IMR-90 (cell line): ENCODE data around the gene ANKRD11. TPM values are rescaled to one million over a fixed set of nuclear protein-coding genes. Genes with fewer than 3 reads are reported as not detected.

Source experiments
- ATAC-seq: fragments of 200-7000 bp; cut with Tn5 transposase; 2 replicates; pipeline ENCODE4 v1.9.1; 2020; ENCODE audit warnings: low read depth, mild to moderate bottlenecking, moderate library complexity
- BruUV-seq: library from RNA; stranded (reverse); fragments of 400-500 nt; replicated peaks from 2 replicates; lab custom pipeline; 2021; lab: Mats Ljungman, UMichigan
- CTCF ChIA-PET: fragments of 300-600 bp; formaldehyde crosslinking; extraction: SDS; loops from one replicate; lab custom pipeline; 2021; ENCODE audit warnings: antibody characterized with exemption; lab: Yijun Ruan, JAX
- POLR2A ChIA-PET: fragments of 300-600 bp; sonication (Branson Sonifier 250); formaldehyde crosslinking; loops from one replicate; lab custom pipeline; 2022; ENCODE audit warnings: antibody characterized with exemption; ENCODE audit not compliant: unreplicated experiment; lab: Charles Lee
- DNase-seq: peaks from one replicate; pipeline ENCODE4 v3.0.0; 2013
- H2AFZ ChIP-seq: replicated peaks from 2 replicates; pipeline ENCODE3; 2013; ENCODE audit warnings: low read length, mild to moderate bottlenecking; ENCODE audit not compliant: poor library complexity
- H2AK5ac ChIP-seq: 2 replicates; pipeline ENCODE4 v1.6.1; 2013; ENCODE audit warnings: low read depth, low read length, inconsistent platforms
- H2AK9ac ChIP-seq: replicated peaks from 2 replicates; pipeline ENCODE3; 2013; ENCODE audit warnings: mild to moderate bottlenecking, low read depth, low read length, moderate library complexity; ENCODE audit not compliant: poor library complexity
- H2BK120ac ChIP-seq: 2 replicates; pipeline ENCODE4 v1.6.1; 2013; ENCODE audit warnings: low read depth, low read length, inconsistent platforms
- H2BK15ac ChIP-seq: 3 replicates; pipeline ENCODE4 v1.6.1; 2013; ENCODE audit warnings: low read depth, low read length, inconsistent platforms
- H2BK20ac ChIP-seq: 2 replicates; pipeline ENCODE4 v1.6.1; 2013; ENCODE audit warnings: low read depth, mild to moderate bottlenecking, inconsistent platforms, low read length, moderate library complexity
- H2BK5ac ChIP-seq: 2 replicates; pipeline ENCODE4 v1.6.1; 2013; ENCODE audit warnings: mild to moderate bottlenecking, low read depth, low read length, inconsistent platforms; ENCODE audit not compliant: poor library complexity, severe bottlenecking
- H3K14ac ChIP-seq: replicated peaks from 2 replicates; pipeline ENCODE4 v1.6.1; 2013; ENCODE audit warnings: low read depth, low read length, inconsistent platforms
- H3K18ac ChIP-seq: 2 replicates; pipeline ENCODE4 v1.6.1; 2013; ENCODE audit warnings: low read depth, low read length, control low read depth
- H3K23ac ChIP-seq: 2 replicates; pipeline ENCODE4 v1.6.1; 2013; ENCODE audit warnings: low read depth, low read length, inconsistent platforms
- H3K27ac ChIP-seq: 2 replicates; pipeline ENCODE4 v1.5.1; 2013; ENCODE audit warnings: mild to moderate bottlenecking, control low read depth, low read length; ENCODE audit not compliant: insufficient read depth
- H3K27me3 ChIP-seq: 2 replicates; pipeline ENCODE4 v1.6.1; 2013; ENCODE audit warnings: low read length; ENCODE audit not compliant: control insufficient read depth, insufficient read depth
- H3K36me3 ChIP-seq: 2 replicates; pipeline ENCODE4 v1.6.1; 2013; ENCODE audit warnings: low read length, mixed read lengths; ENCODE audit not compliant: control insufficient read depth, insufficient read depth
- H3K4ac ChIP-seq: 2 replicates; pipeline ENCODE4 v1.6.1; 2013; ENCODE audit warnings: low read depth, low read length, inconsistent platforms
- H3K4me1 ChIP-seq: 2 replicates; pipeline ENCODE4 v1.6.1; 2013; ENCODE audit warnings: low read length, mixed read lengths; ENCODE audit not compliant: control insufficient read depth, insufficient read depth
- H3K4me2 ChIP-seq: 2 replicates; pipeline ENCODE4 v1.6.1; 2013; ENCODE audit warnings: low read depth, mild to moderate bottlenecking, control low read depth, low read length, moderate library complexity
- H3K4me3 ChIP-seq: 2 replicates; pipeline ENCODE4 v1.5.1; 2013; ENCODE audit warnings: low read depth, mild to moderate bottlenecking, control low read depth, low read length, moderate library complexity; ENCODE audit not compliant: insufficient read depth
- H3K56ac ChIP-seq: 2 replicates; pipeline ENCODE4 v1.6.1; 2013; ENCODE audit warnings: low read length, inconsistent platforms; ENCODE audit not compliant: insufficient read depth; ENCODE audit errors: extremely low read depth
- H3K79me1 ChIP-seq, 2 experiments: 2 replicates each; pipeline ENCODE4 v1.6.1; 2013; ENCODE audit warnings: low read length in 2 of 2, inconsistent platforms in 1 of 2, low read depth in 1 of 2
- H3K9ac ChIP-seq: 2 replicates; pipeline ENCODE4 v1.6.1; 2013; ENCODE audit warnings: low read depth, low read length, control low read depth
- H3K9me1 ChIP-seq: 2 replicates; pipeline ENCODE4 v1.6.1; 2013; ENCODE audit warnings: low read length, inconsistent platforms; ENCODE audit not compliant: insufficient read depth
- H3K9me3 ChIP-seq: 2 replicates; pipeline ENCODE4 v1.6.1; 2013; ENCODE audit warnings: low read length; ENCODE audit not compliant: control insufficient read depth, insufficient read depth
- H4K20me1 ChIP-seq: 2 replicates; pipeline ENCODE4 v1.6.1; 2013; ENCODE audit warnings: low read length, inconsistent platforms; ENCODE audit not compliant: insufficient read depth
- H4K5ac ChIP-seq: 2 replicates; pipeline ENCODE4 v1.6.1; 2013; ENCODE audit warnings: mild to moderate bottlenecking, low read depth, low read length, control low read depth
- H4K8ac ChIP-seq, 2 experiments: 2 replicates each; pipeline ENCODE4 v1.6.1; 2013; ENCODE audit warnings: low read depth in 2 of 2, low read length in 2 of 2, control low read depth in 1 of 2, inconsistent platforms in 1 of 2
- H4K91ac ChIP-seq: 2 replicates; pipeline ENCODE4 v1.6.1; 2013; ENCODE audit warnings: low read depth, low read length, inconsistent platforms; ENCODE audit not compliant: insufficient read depth
- BHLHE40 ChIP-seq: fragments of 150-350 bp; IDR thresholded peaks from 2 replicates; pipeline ENCODE4 v1.6.1; 2016; ENCODE audit warnings: mild to moderate bottlenecking, low read depth, low read length
- CEBPB ChIP-seq: IDR thresholded peaks from 2 replicates; pipeline ENCODE4 v1.6.1; 2012; ENCODE audit warnings: low read depth, low read length, improper control_type of control experiment
- CHD1 ChIP-seq: IDR thresholded peaks from 2 replicates; pipeline ENCODE4 v1.6.1; 2012; ENCODE audit warnings: low read depth, low read length, improper control_type of control experiment
- FOS ChIP-seq: fragments of 150-350 bp; IDR thresholded peaks from 2 replicates; pipeline ENCODE4 v1.6.1; 2016; ENCODE audit warnings: low read depth, low read length
- MAFK ChIP-seq: IDR thresholded peaks from 2 replicates; pipeline ENCODE4 v1.6.1; 2012; ENCODE audit warnings: low read depth, low read length, improper control_type of control experiment
- MAZ ChIP-seq: IDR thresholded peaks from 2 replicates; pipeline ENCODE4 v1.6.1; 2012; ENCODE audit warnings: low read depth, mild to moderate bottlenecking, low read length, improper control_type of control experiment, moderate library complexity, borderline replicate concordance
- MXI1 ChIP-seq: IDR thresholded peaks from 2 replicates; pipeline ENCODE4 v1.6.1; 2012; ENCODE audit warnings: low read depth, mild to moderate bottlenecking, low read length, moderate library complexity, borderline replicate concordance
- NFE2L2 ChIP-seq: fragments of 150-350 bp; IDR thresholded peaks from 2 replicates; pipeline ENCODE4 v1.6.1; 2016; ENCODE audit warnings: low read depth, mild to moderate bottlenecking, low read length
- POLR2A ChIP-seq: IDR thresholded peaks from 2 replicates; pipeline ENCODE4 v1.6.1; 2012; ENCODE audit warnings: mild to moderate bottlenecking, low read depth, low read length
- RAD21 ChIP-seq: IDR thresholded peaks from 2 replicates; pipeline ENCODE4 v1.6.1; 2012; ENCODE audit warnings: low read length, improper control_type of control experiment
- RCOR1 ChIP-seq: IDR thresholded peaks from 2 replicates; pipeline ENCODE4 v1.6.1; 2012; ENCODE audit warnings: mild to moderate bottlenecking, low read length, improper control_type of control experiment; ENCODE audit not compliant: insufficient replicate concordance
- RFX5 ChIP-seq: IDR thresholded peaks from 2 replicates; pipeline ENCODE4 v1.8.0; 2012; ENCODE audit warnings: low read depth, mild to moderate bottlenecking, low read length, moderate library complexity
- SMC3 ChIP-seq: fragments of 150-350 bp; IDR thresholded peaks from 2 replicates; pipeline ENCODE4 v1.6.1; 2016; ENCODE audit warnings: low read depth, mild to moderate bottlenecking, antibody characterized with exemption, low read length, moderate library complexity
- WGBS, 2 experiments: methylation state at CpG; one replicate each; pipeline versions ENCODE4 v1.1.5 to v1.1.7; 2013; ENCODE audit warnings: missing lambda C conversion rate in 2 of 2; ENCODE audit not compliant: insufficient read length in 1 of 2; ENCODE audit errors: extremely low coverage in 2 of 2; 5-methylcytosine and 5-hydroxymethylcytosine counted together
- dilution Hi-C: fragments of 300-500 bp; cut with HindIII; formaldehyde crosslinking; loops from one replicate; pipeline ENCODE4 v1.14.3; 2018; ENCODE audit warnings: low sequenced_read_pairs; ENCODE audit not compliant: unreplicated experiment
- in situ Hi-C: fragments of 300-500 bp; cut with MboI; formaldehyde crosslinking; loops from 3 replicates; pipeline ENCODE4 v1.14.3; 2019; ENCODE audit warnings: low sequenced_read_pairs, inconsistent platforms, mixed read lengths
- intact Hi-C: fragments of 100-400 bp; cut with micrococcal nuclease; formaldehyde crosslinking; loops from 2 replicates; pipeline ENCODE4 v1.10.0; 2022
- polyA plus RNA-seq, 3 experiments: library from polyadenylated mRNA; depleted of rRNA; stranded (reverse); fragments of >200 nt; gene quantifications; 2 replicates each; pipeline ENCODE4 v1.2.3, GENCODE V29; 2012; ENCODE audit warnings: low replicate concordance in 1 of 3
- total RNA-seq: library from RNA; depleted of rRNA; stranded (reverse); fragments of >200 nt; gene quantifications from 2 replicates; pipeline ENCODE4 v1.2.3, GENCODE V29; 2012
- TF ChIP-seq, protein P1 (sequence below): fragments of 150-350 bp; IDR thresholded peaks from 2 replicates; pipeline ENCODE4 v1.6.1; 2017; ENCODE audit warnings: mild to moderate bottlenecking, antibody characterized with exemption, low read length, low read depth
- TF ChIP-seq, protein P2 (sequence below): conservative IDR thresholded peaks from 2 replicates; pipeline ENCODE4 v1.5.1; 2012; ENCODE audit warnings: mild to moderate bottlenecking, low read depth, low read length, improper control_type of control experiment
- TF ChIP-seq, protein P3 (sequence below): fragments of 150-350 bp; IDR thresholded peaks from 2 replicates; pipeline ENCODE4 v1.6.1; 2016; ENCODE audit warnings: low read depth, mild to moderate bottlenecking, low read length, moderate library complexity, borderline replicate concordance

The ANKRD11 gene
- total and polyA plus RNA-seq, 2 of the 4 experiments (the other 2 are of a cell fraction), result 46.8 to 71.9 TPM

GRCh38 chr16:89283449-89283848 lies 206.9 kb downstream of the ANKRD11 start:
- Histone ChIP-seq H3K9me1 (no peaks in the 10 kb centered on the region), H4K8ac (no peak overlapping the region), H2AK9ac (no peak overlapping the region), H3K4me1 (no peaks in the 10 kb centered on the region), H4K91ac (no peak overlapping the region), H3K4me3 (no peak overlapping the region), H4K5ac (no peak overlapping the region), H2BK20ac (no peak overlapping the region), H3K79me1 (peaks cover 38 to 53% of the 10 kb centered on the region in 2 experiments), H3K36me3 (peaks cover 75% of the 10 kb centered on the region), H2BK15ac (no peak overlapping the region), H3K27ac (no peak overlapping the region), H4K20me1 (peaks cover 15% of the 10 kb centered on the region), H3K9ac (no peak overlapping the region), H3K27me3 (no peaks in the 10 kb centered on the region), H3K23ac (no peak overlapping the region), H2BK5ac (no peak overlapping the region), H3K56ac (no peak overlapping the region), H2AK5ac (no peak overlapping the region), H2BK120ac (no peak overlapping the region), H3K14ac (no peak overlapping the region), H2AFZ (no peak overlapping the region), H3K4ac (no peak overlapping the region), H3K18ac (no peak overlapping the region), H3K9me3 (no peaks in the 10 kb centered on the region), H3K4me2 (no peak overlapping the region)
- TF ChIP-seq, protein P1, sequence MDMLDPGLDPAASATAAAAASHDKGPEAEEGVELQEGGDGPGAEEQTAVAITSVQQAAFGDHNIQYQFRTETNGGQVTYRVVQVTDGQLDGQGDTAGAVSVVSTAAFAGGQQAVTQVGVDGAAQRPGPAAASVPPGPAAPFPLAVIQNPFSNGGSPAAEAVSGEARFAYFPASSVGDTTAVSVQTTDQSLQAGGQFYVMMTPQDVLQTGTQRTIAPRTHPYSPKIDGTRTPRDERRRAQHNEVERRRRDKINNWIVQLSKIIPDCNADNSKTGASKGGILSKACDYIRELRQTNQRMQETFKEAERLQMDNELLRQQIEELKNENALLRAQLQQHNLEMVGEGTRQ, result no peak
- no peak for TF ChIP-seq RAD21
- TF ChIP-seq RCOR1, result no peak
- TF ChIP-seq, protein P2, sequence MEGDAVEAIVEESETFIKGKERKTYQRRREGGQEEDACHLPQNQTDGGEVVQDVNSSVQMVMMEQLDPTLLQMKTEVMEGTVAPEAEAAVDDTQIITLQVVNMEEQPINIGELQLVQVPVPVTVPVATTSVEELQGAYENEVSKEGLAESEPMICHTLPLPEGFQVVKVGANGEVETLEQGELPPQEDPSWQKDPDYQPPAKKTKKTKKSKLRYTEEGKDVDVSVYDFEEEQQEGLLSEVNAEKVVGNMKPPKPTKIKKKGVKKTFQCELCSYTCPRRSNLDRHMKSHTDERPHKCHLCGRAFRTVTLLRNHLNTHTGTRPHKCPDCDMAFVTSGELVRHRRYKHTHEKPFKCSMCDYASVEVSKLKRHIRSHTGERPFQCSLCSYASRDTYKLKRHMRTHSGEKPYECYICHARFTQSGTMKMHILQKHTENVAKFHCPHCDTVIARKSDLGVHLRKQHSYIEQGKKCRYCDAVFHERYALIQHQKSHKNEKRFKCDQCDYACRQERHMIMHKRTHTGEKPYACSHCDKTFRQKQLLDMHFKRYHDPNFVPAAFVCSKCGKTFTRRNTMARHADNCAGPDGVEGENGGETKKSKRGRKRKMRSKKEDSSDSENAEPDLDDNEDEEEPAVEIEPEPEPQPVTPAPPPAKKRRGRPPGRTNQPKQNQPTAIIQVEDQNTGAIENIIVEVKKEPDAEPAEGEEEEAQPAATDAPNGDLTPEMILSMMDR, result no peak
- TF ChIP-seq MXI1, result no peak
- TF ChIP-seq BHLHE40, result no peak
- no peak for TF ChIP-seq FOS
- TF ChIP-seq, protein P3, sequence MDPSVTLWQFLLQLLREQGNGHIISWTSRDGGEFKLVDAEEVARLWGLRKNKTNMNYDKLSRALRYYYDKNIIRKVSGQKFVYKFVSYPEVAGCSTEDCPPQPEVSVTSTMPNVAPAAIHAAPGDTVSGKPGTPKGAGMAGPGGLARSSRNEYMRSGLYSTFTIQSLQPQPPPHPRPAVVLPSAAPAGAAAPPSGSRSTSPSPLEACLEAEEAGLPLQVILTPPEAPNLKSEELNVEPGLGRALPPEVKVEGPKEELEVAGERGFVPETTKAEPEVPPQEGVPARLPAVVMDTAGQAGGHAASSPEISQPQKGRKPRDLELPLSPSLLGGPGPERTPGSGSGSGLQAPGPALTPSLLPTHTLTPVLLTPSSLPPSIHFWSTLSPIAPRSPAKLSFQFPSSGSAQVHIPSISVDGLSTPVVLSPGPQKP, result no peak
- no peak for TF ChIP-seq MAZ
- no peak for TF ChIP-seq CEBPB
- no peak for TF ChIP-seq MAFK
- no peak for TF ChIP-seq CHD1
- TF ChIP-seq NFE2L2, result no peak
- no peak for TF ChIP-seq SMC3
- TF ChIP-seq POLR2A, result no peak
- no peak for TF ChIP-seq RFX5
- POLR2A ChIA-PET, result no interaction called here
- DNase-seq (no peak), ATAC-seq (no peak)
- 96% methylated on average over 16 of the region's 20 CpGs; no CpG with 5 or more reads in 1 of the 2 experiments for whole genome bisulfite sequencing, 2 experiments
- intact Hi-C loops (no loop called here), dilution Hi-C loops (no loop called here), in situ Hi-C loops (no loop called here)
- CTCF ChIA-PET, result no interaction called here
- BruUV-seq, result no TSS peak
